H9 (cell line): ENCODE measurements around the gene CMYA5. TPM values are rescaled to one million over a fixed set of nuclear protein-coding genes. Genes with fewer than 3 reads are reported as not detected.

Experiments
- DNase-seq: peaks from one replicate; pipeline ENCODE4 v3.0.0-alpha.2; 2017
- H2AFZ ChIP-seq: one replicate; pipeline ENCODE4 v1.6.1; 2013; ENCODE audit warnings: mild to moderate bottlenecking, low read length, control low read depth, moderate library complexity
- H2AK5ac ChIP-seq: 2 replicates; pipeline ENCODE4 v1.6.1; 2013; ENCODE audit warnings: low read length, control low read depth, mixed read lengths; ENCODE audit not compliant: insufficient read length
- H2BK120ac ChIP-seq: one replicate; pipeline ENCODE4 v1.6.1; 2013; ENCODE audit warnings: low read depth, mild to moderate bottlenecking, low read length, control low read depth, inconsistent platforms; ENCODE audit not compliant: poor library complexity, severe bottlenecking
- H2BK12ac ChIP-seq: 2 replicates; pipeline ENCODE4 v1.6.1; 2013; ENCODE audit warnings: low read length, control low read depth, mixed read lengths, low read depth; ENCODE audit not compliant: insufficient read length
- H2BK15ac ChIP-seq: 2 replicates; pipeline ENCODE4 v1.6.1; 2013; ENCODE audit warnings: low read depth, low read length, control low read depth
- H2BK20ac ChIP-seq: one replicate; pipeline ENCODE4 v1.6.1; 2013; ENCODE audit warnings: low read depth, mild to moderate bottlenecking, low read length, control low read depth, inconsistent platforms; ENCODE audit not compliant: poor library complexity, severe bottlenecking
- H2BK5ac ChIP-seq: 2 replicates; pipeline ENCODE4 v1.6.1; 2013; ENCODE audit warnings: low read length, control low read depth, mixed read lengths; ENCODE audit not compliant: insufficient read length
- H3K14ac ChIP-seq: 2 replicates; pipeline ENCODE4 v1.6.1; 2013; ENCODE audit warnings: low read length, control low read depth; ENCODE audit not compliant: insufficient read depth
- H3K18ac ChIP-seq: 2 replicates; pipeline ENCODE4 v1.6.1; 2013; ENCODE audit warnings: low read depth, mild to moderate bottlenecking, mixed read lengths, low read length, control low read depth; ENCODE audit not compliant: insufficient read length
- H3K23ac ChIP-seq: 2 replicates; pipeline ENCODE4 v1.6.1; 2013; ENCODE audit warnings: low read length, control low read depth, mixed read lengths, low read depth; ENCODE audit not compliant: insufficient read length
- H3K23me2 ChIP-seq: 2 replicates; pipeline ENCODE4 v1.6.1; 2013; ENCODE audit warnings: low read depth, mild to moderate bottlenecking, mixed read lengths, low read length, control low read depth; ENCODE audit not compliant: insufficient read length, poor library complexity, severe bottlenecking
- H3K27ac ChIP-seq: 2 replicates; pipeline ENCODE4 v1.5.1; 2013; ENCODE audit warnings: low read length, control low read depth, mixed read lengths, low read depth; ENCODE audit not compliant: insufficient read length
- H3K27me3 ChIP-seq: 2 replicates; pipeline ENCODE4 v1.6.1; 2013; ENCODE audit warnings: low read length, control low read depth, inconsistent platforms; ENCODE audit not compliant: insufficient read depth
- H3K4ac ChIP-seq: 2 replicates; pipeline ENCODE4 v1.6.1; 2013; ENCODE audit warnings: low read depth, mild to moderate bottlenecking, control low read depth, inconsistent platforms, low read length, moderate library complexity
- H3K4me1 ChIP-seq: 2 replicates; pipeline ENCODE4 v1.6.1; 2013; ENCODE audit warnings: low read length, control low read depth, inconsistent platforms; ENCODE audit not compliant: insufficient read depth
- H3K4me2 ChIP-seq: 2 replicates; pipeline ENCODE4 v1.6.1; 2013; ENCODE audit warnings: low read length, control low read depth, mixed read lengths; ENCODE audit not compliant: insufficient read length, insufficient read depth
- H3K56ac ChIP-seq: 2 replicates; pipeline ENCODE4 v1.6.1; 2013; ENCODE audit warnings: low read depth, mild to moderate bottlenecking, mixed read lengths, low read length, control low read depth; ENCODE audit not compliant: insufficient read length
- H3K79me1 ChIP-seq: 2 replicates; pipeline ENCODE4 v1.6.1; 2013; ENCODE audit warnings: low read depth, mild to moderate bottlenecking, moderate library complexity, low read length, control low read depth, inconsistent platforms; ENCODE audit not compliant: insufficient read depth, poor library complexity, severe bottlenecking
- H3K79me2 ChIP-seq: 2 replicates; pipeline ENCODE4 v1.6.1; 2013; ENCODE audit warnings: low read length, control low read depth, inconsistent platforms; ENCODE audit not compliant: insufficient read depth
- H3K9ac ChIP-seq: 2 replicates; pipeline ENCODE4 v1.6.1; 2013; ENCODE audit warnings: low read length, control low read depth, mixed read lengths; ENCODE audit not compliant: insufficient read length; ENCODE audit errors: extremely low read depth
- H3K9me3 ChIP-seq: one replicate; pipeline ENCODE4 v1.6.1; 2013; ENCODE audit warnings: low read depth, low read length, inconsistent platforms; ENCODE audit not compliant: control insufficient read depth
- H3T11ph ChIP-seq: one replicate; pipeline ENCODE4 v1.6.1; 2013; ENCODE audit warnings: mild to moderate bottlenecking, low read length, control low read depth, inconsistent platforms
- H4K20me1 ChIP-seq: one replicate; pipeline ENCODE4 v1.6.1; 2013; ENCODE audit not compliant: control insufficient read depth, insufficient read length, insufficient read depth
- H4K5ac ChIP-seq: 2 replicates; pipeline ENCODE4 v1.6.1; 2013; ENCODE audit warnings: low read depth, mild to moderate bottlenecking, mixed read lengths, low read length, control low read depth; ENCODE audit not compliant: insufficient read length
- H4K8ac ChIP-seq: replicated peaks from 2 replicates; pipeline ENCODE4 v1.6.1; 2013; ENCODE audit warnings: low read length, control low read depth, mixed read lengths, low read depth; ENCODE audit not compliant: insufficient read length
- H4K91ac ChIP-seq: 2 replicates; pipeline ENCODE4 v1.6.1; 2013; ENCODE audit warnings: low read depth, mild to moderate bottlenecking, moderate library complexity, mixed read lengths, low read length, control low read depth; ENCODE audit not compliant: insufficient read length
- H3K27ac Mint-ChIP-seq, 3 experiments: 2 replicates in 2 of 3; 3 replicates in 1 of 3; pipeline ENCODE4 v1.8.0; 2020 to 2021; ENCODE audit warnings: mixed read lengths in 3 of 3, mild to moderate bottlenecking in 1 of 3, moderate library complexity in 1 of 3
- H3K27me3 Mint-ChIP-seq: 2 replicates; pipeline ENCODE4 v1.8.0; 2021; ENCODE audit warnings: low read depth, mild to moderate bottlenecking, moderate library complexity, mixed read lengths
- H3K36me3 Mint-ChIP-seq, 3 experiments: 2 replicates in 2 of 3; 3 replicates in 1 of 3; pipeline ENCODE4 v1.8.0; 2020 to 2021; ENCODE audit warnings: low read depth in 3 of 3, mixed read lengths in 3 of 3; ENCODE audit not compliant: insufficient read depth in 1 of 3
- H3K4me1 Mint-ChIP-seq, 2 experiments: 2 replicates each; pipeline ENCODE4 v1.8.0; 2020; ENCODE audit warnings: mixed read lengths in 2 of 2
- H3K4me3 Mint-ChIP-seq, 2 experiments: 2 replicates in 1 of 2; 3 replicates in 1 of 2; pipeline ENCODE4 v1.8.0; 2020 to 2021; ENCODE audit warnings: mild to moderate bottlenecking in 2 of 2, mixed read lengths in 2 of 2, moderate library complexity in 1 of 2
- H3K9me3 Mint-ChIP-seq, 2 experiments: 2 replicates in 1 of 2; 3 replicates in 1 of 2; pipeline ENCODE4 v1.8.0; 2020; ENCODE audit warnings: mild to moderate bottlenecking in 2 of 2, mixed read lengths in 2 of 2, moderate library complexity in 1 of 2
- WGBS: extraction: QIAGEN DNeasy Blood & Tissue Kit; methylation state at CpG from one replicate; pipeline ENCODE4 v1.1.7; 2013; ENCODE audit warnings: missing lambda C conversion rate, low lambda C conversion rate, mixed read lengths; ENCODE audit not compliant: insufficient read length; ENCODE audit errors: extremely low coverage; 5-methylcytosine and 5-hydroxymethylcytosine counted together
- total RNA-seq: library from RNA; stranded (reverse); gene quantifications from 2 replicates; pipeline ENCODE4 v1.2.1, GENCODE V29; 2021
- TF ChIP-seq, protein P1 (sequence below): fragments of 200-600 bp; sonication (generic); conservative IDR thresholded peaks from 3 replicates; pipeline ENCODE4 v1.8.0; 2021; ENCODE audit warnings: antibody characterized with exemption, mild to moderate bottlenecking

The CMYA5 gene
- total RNA-seq, 1 experiment from 2014 or later: 1.8 TPM

DNA sequence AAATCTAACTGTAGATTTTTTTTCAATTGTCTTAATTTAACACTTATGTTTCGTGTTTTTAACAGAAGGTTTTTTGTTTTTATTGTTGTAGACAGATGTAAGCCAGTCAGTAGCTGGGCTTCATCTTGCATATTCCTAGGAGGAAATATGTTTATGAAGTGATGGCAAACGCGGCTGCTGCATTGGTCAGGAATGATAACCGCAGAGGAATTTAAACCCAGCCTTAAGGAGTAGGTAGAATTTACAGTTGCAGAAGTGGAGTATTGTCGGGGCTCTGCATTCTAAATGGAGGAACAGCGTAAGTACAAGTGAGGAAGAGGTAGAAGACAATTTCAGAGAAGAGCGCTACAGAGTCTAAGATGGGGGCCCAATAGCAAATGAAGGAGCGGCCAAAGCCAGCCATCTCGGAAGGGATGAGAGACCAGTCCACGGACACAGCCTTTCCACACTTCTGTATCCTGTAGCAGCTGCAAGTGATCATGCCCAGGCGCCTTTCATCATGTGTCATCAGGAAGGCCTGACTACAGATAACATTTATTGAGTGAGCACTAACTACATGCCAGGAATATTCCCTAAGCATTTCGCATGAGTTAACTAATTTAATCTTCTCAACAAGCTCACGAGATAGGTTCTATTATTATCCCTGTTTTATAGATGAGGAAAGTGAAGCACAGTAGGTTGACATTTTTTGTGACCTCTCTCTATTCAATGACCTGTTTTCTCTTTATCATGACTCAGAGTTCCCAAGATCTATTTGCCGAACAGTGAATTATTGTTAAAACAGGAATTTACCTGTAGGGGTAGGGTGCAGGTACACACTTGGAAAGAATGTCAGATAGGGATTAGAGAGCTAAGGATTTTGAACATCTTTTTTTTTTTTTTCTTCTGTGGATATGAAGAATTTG, 38.1 kb downstream of the CMYA5 start:
- Mint-ChIP-seq H3K4me1 (no peaks in the 10 kb centered on the region), H3K36me3 (no peaks in the 10 kb centered on the region; a peak in 1 of 7 replicates), H3K27ac (no peak overlapping the region), H3K9me3 (peaks cover 0 to 2% of the 10 kb centered on the region in 2 experiments; a peak in 2 of 5 replicates), H3K27me3 (peaks cover 23% of the 10 kb centered on the region), H3K4me3 (no peak overlapping the region)
- no peaks in the 10 kb centered on the region for H3K4me1 ChIP-seq
- H3K9ac ChIP-seq: no peak overlapping the region
- no peak overlapping the region for H4K8ac ChIP-seq
- no peak overlapping the region for H2BK12ac ChIP-seq
- H3K23ac ChIP-seq: no peak overlapping the region
- WGBS: no CpG with 5 or more reads among the region's 14 CpGs
- no peaks in the 10 kb centered on the region for H3K27me3 ChIP-seq
- no peaks in the 10 kb centered on the region for H4K20me1 ChIP-seq
- H4K5ac ChIP-seq: no peak overlapping the region
- H2BK15ac ChIP-seq: no peak overlapping the region
- H3K56ac ChIP-seq: no peak overlapping the region
- H3K79me1 ChIP-seq: no peaks in the 10 kb centered on the region
- no peak overlapping the region for H3K4me2 ChIP-seq
- H2BK5ac ChIP-seq: no peak overlapping the region
- H3K27ac ChIP-seq: no peak overlapping the region
- no peak overlapping the region for H3K18ac ChIP-seq
- H2AFZ ChIP-seq: no peak overlapping the region
- H3K4ac ChIP-seq: no peak overlapping the region
- H3K9me3 ChIP-seq: no peaks in the 10 kb centered on the region
- no peak overlapping the region for H2BK120ac ChIP-seq
- H3K79me2 ChIP-seq: no peaks in the 10 kb centered on the region
- H2AK5ac ChIP-seq: no peak overlapping the region
- TF ChIP-seq, protein P1, sequence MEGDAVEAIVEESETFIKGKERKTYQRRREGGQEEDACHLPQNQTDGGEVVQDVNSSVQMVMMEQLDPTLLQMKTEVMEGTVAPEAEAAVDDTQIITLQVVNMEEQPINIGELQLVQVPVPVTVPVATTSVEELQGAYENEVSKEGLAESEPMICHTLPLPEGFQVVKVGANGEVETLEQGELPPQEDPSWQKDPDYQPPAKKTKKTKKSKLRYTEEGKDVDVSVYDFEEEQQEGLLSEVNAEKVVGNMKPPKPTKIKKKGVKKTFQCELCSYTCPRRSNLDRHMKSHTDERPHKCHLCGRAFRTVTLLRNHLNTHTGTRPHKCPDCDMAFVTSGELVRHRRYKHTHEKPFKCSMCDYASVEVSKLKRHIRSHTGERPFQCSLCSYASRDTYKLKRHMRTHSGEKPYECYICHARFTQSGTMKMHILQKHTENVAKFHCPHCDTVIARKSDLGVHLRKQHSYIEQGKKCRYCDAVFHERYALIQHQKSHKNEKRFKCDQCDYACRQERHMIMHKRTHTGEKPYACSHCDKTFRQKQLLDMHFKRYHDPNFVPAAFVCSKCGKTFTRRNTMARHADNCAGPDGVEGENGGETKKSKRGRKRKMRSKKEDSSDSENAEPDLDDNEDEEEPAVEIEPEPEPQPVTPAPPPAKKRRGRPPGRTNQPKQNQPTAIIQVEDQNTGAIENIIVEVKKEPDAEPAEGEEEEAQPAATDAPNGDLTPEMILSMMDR: no peak
- H3K14ac ChIP-seq: no peak overlapping the region
- no peak for DNase-seq
- no peak overlapping the region for H4K91ac ChIP-seq
- no peak overlapping the region for H2BK20ac ChIP-seq
- H3T11ph ChIP-seq: no peak overlapping the region
- H3K23me2 ChIP-seq: no peaks in the 10 kb centered on the region
